Measurements from ENCODE around the gene RSPH1. TPM values are rescaled to one million over a fixed set of nuclear protein-coding genes. Genes with fewer than 3 reads are reported as not detected.

Gene RSPH1
- total RNA-seq, 1 experiment from 2014 or later: 1.5 TPM

GRCh38 chr21:42513985-42514882 lies 18.2 kb upstream of the RSPH1 start:
- H2AFZ ChIP-seq (ENCODE audit: low read depth, low read length, poor library complexity, severe bottlenecking): peak overlapping the region; percentile 3
- no peak for DNase-seq (ENCODE audit: low read depth, low spot score)
- intact Hi-C loops (cut with micrococcal nuclease): no loop called here
- no peaks in the 10 kb centered on the region for H4K20me1 ChIP-seq (ENCODE audit: insufficient read depth)
- peak overlapping the region; percentile 83 for H3K4me2 ChIP-seq (ENCODE audit: low read length)
- no peaks in the 10 kb centered on the region for H3K9me3 ChIP-seq (ENCODE audit: control insufficient read depth in 1 of 2, insufficient read depth in 1 of 2, low read depth in 1 of 2, low read length in 2 of 2)
- peak overlapping the region; percentile 62 for H3K27ac ChIP-seq (ENCODE audit: low read depth, low read length)
- ChIA-PET CTCF (interaction anchor here (0.6 kb wide), 1 partner anchor 1756 kb away, joined by 3 read pairs; no protein-coding TSS in a partner anchor), RAD21 (ENCODE audit: low non-redundant PET in 1 of 2, low total read pairs in 2 of 2, uncharacterized antibody in 2 of 2, unreplicated experiment in 2 of 2) (interaction anchor here in 1 of 2 experiments (0.6 kb wide), 1 partner anchor 108 kb away, joined by 3 read pairs; no protein-coding TSS in a partner anchor), POLR2A (interaction anchor here (1.2 kb wide), 1 partner anchor 14 kb away, joined by 3 read pairs; no protein-coding TSS in a partner anchor)
- ATAC-seq: peak; percentile 51
- TF ChIP-seq RAD21 (IDR thresholded peaks at IDR 0.05; ENCODE audit: low read depth) (no peak), SP1 (IDR thresholded peaks at IDR 0.05; ENCODE audit: low read depth) (no peak), POLR2AphosphoS5 (IDR thresholded peaks at IDR 0.05; ENCODE audit: low read depth, low read length) (peak; percentile 56)
- H3K36me3 ChIP-seq (ENCODE audit: control insufficient read depth in 1 of 2, insufficient read depth in 2 of 2, low read length in 2 of 2): no peaks in the 10 kb centered on the region; a peak in 1 of 4 replicates
- peak overlapping the region; percentile 66 for H3K9ac ChIP-seq (ENCODE audit: low read length)
- no TSS peak for BruUV-seq (replicated peaks)
- no peaks in the 10 kb centered on the region for H3K9me2 ChIP-seq (ENCODE audit: insufficient read depth)
- H3K27me3 ChIP-seq (ENCODE audit: insufficient read depth, low read length): no peaks in the 10 kb centered on the region
- peak overlapping the region; percentile 56 to 72 for H3K4me3 ChIP-seq (replicated peaks in 1 of 2; ENCODE audit: low read depth in 1 of 2, low read length in 2 of 2)
- H3K4me1 ChIP-seq (ENCODE audit: control insufficient read depth in 1 of 2, insufficient read depth in 2 of 2, low read length in 2 of 2): peaks cover 44 to 55% of the 10 kb centered on the region in 2 experiments
- no peaks in the 10 kb centered on the region for H3K79me2 ChIP-seq (ENCODE audit: insufficient read depth, low read length)

GRCh38 chr21:42513151-42513984 lies 17.3 kb upstream of the RSPH1 start, which contains the start of gene SLC37A1:
TSS of gene SLC37A1 (plus strand) at chr21:42513852. CDS start at chr21:42518455, 4,603 bp downstream.
- BruUV-seq (replicated peaks): no TSS peak
- H3K4me3 ChIP-seq (replicated peaks in 1 of 2; ENCODE audit: low read depth in 1 of 2, low read length in 2 of 2): peak within 1 kb of the TSS; percentile 56 to 72
- H4K20me1 ChIP-seq (ENCODE audit: insufficient read depth): no peaks in the 10 kb centered on the region
- TF ChIP-seq ZFX (IDR thresholded peaks at IDR 0.05) (peak; percentile 77), ATF3 (IDR thresholded peaks at IDR 0.05) (no peak)
- H3K27me3 ChIP-seq (ENCODE audit: insufficient read depth, low read length): no peaks in the 10 kb centered on the region
- intact Hi-C loops (cut with micrococcal nuclease): no loop called here
- peak within 1 kb of the TSS; percentile 62 for H3K27ac ChIP-seq (ENCODE audit: low read depth, low read length)
- no peaks in the 10 kb centered on the region for H3K36me3 ChIP-seq (ENCODE audit: control insufficient read depth in 1 of 2, insufficient read depth in 2 of 2, low read length in 2 of 2)
- RAD21 ChIA-PET (ENCODE audit: low non-redundant PET in 1 of 2, low total read pairs in 2 of 2, uncharacterized antibody in 2 of 2, unreplicated experiment in 2 of 2): interaction anchor here in 1 of 2 experiments (0.6 kb wide), 1 partner anchor 107 kb away, joined by 3 read pairs; no protein-coding TSS in a partner anchor
- POLR2A ChIA-PET: interaction anchor here (1.2 kb wide), 1 partner anchor 13 kb away, joined by 3 read pairs; no protein-coding TSS in a partner anchor
- H3K9me2 ChIP-seq (ENCODE audit: insufficient read depth): no peaks in the 10 kb centered on the region
- CTCF ChIA-PET: interaction anchor here (0.6 kb wide), 1 partner anchor 1757 kb away, joined by 3 read pairs; no protein-coding TSS in a partner anchor
- peak within 1 kb of the TSS; percentile 56 for H2AFZ ChIP-seq (ENCODE audit: low read depth, low read length, poor library complexity, severe bottlenecking)
- peak within 1 kb of the TSS; percentile 66 for H3K9ac ChIP-seq (ENCODE audit: low read length)
- ATAC-seq (peak; percentile 30), DNase-seq (ENCODE audit: low read depth, low spot score) (no peak)
- H3K4me1 ChIP-seq (ENCODE audit: control insufficient read depth in 1 of 2, insufficient read depth in 2 of 2, low read length in 2 of 2): peaks cover 35 to 48% of the 10 kb centered on the region in 2 experiments
- no peaks in the 10 kb centered on the region for H3K9me3 ChIP-seq (ENCODE audit: control insufficient read depth in 1 of 2, insufficient read depth in 1 of 2, low read depth in 1 of 2, low read length in 2 of 2)
- H3K79me2 ChIP-seq (ENCODE audit: insufficient read depth, low read length): no peaks in the 10 kb centered on the region
- peak within 1 kb of the TSS; percentile 83 for H3K4me2 ChIP-seq (ENCODE audit: low read length)
